22Rv1 (cell line): ENCODE results near the gene CTNNA3.

Experiments
- H3K27ac ChIP-seq: fragments of 450-650 bp; 2 replicates; pipeline ENCODE4 v1.5.1; 2017
- CTCF ChIP-seq: fragments of 450-650 bp; IDR thresholded peaks from 2 replicates; pipeline ENCODE4 v1.5.1; 2017; ENCODE audit warnings: mild to moderate bottlenecking
- ZFX ChIP-seq: fragments of 450-650 bp; IDR thresholded peaks from 2 replicates; pipeline ENCODE4 v1.6.1; 2017; ENCODE audit warnings: antibody characterized with exemption, borderline replicate concordance

Gene CTNNA3

DNA sequence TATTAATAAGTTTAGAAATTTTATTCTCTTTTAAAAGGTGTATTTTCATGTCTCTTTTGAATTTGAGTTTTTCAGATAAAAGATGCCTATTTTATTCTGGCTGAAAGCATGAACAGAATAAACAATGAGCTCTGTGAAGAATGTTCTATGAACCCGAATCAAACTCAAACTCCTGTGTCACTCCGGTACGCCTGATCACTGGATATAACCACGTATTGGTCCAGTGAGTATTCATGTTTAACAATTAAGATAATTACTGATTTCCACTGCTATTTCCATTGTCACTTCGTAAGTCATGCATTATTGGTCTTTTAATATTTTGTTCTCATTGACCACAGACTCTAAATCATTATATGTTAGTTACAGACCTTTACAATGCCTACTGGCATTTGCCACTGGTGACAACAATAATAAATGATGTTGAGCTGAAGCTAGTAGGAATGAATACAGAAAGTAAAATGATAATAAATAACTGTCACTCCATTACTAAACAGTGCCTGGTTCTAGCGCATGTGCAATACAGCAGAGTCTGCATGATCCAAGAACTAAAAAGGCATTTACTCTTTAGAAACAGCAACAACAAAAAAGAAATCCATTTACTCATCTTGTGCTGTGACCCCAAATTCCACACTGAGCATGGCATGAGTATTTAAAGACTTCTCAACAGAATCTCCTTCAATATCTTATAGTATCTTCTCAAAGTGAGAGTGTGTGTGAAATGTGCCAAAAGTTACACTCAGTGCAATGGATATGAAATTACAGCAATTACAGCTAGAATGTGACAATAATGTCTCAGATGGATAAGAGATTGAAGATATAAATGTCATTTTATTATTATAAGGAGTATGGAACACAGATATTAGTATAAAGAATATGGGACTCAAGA is 1597.2 kb downstream of the CTNNA3 start:
- no peak for TF ChIP-seq ZFX
- TF ChIP-seq CTCF = no peak
- H3K27ac ChIP-seq = no peak overlapping the region

DNA sequence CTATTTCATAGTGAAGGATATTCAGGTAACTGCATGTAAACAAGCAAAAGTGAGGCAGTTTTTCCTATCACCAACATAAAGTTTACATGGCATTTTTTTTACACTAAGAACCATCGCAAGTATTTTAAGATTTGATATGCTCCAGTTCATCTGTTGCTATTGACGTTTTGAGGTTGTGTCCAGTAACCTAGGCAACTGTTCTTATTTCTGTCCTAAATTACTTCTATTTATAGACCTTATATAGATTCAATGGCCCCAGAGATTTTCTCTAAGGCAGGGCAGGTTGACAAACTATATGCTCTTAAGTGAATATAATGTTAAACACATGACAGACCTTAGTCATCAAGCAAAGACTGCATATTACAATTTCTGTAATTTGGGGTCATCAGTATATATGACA is 1600.4 kb downstream of the CTNNA3 start:
- H3K27ac ChIP-seq = no peak overlapping the region
- TF ChIP-seq ZFX = no peak
- TF ChIP-seq CTCF = no peak

GRCh38 chr10:66085906-66086305 is 1610.1 kb downstream of the CTNNA3 start:
- H3K27ac ChIP-seq = no peak overlapping the region
- TF ChIP-seq CTCF (no peak), ZFX (no peak)

DNA sequence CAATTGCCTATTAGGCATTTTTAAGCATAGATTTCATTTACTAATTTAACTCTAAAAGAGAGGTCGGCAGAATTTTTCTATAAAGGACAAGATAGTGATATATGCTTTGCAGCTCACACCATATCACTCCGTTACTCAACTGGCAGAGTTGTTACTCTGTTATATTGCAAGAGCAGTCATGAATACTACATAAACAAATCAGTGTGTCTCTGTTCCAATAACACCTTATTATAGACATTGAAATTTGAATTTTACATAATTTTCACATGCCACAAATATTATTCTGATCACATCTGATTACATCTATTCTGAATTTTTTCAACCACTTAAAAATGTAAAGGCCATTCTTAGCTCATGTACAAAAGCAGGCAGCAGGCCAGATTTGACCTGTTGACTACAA is 1624.1 kb downstream of the CTNNA3 start:
- no peak overlapping the region for H3K27ac ChIP-seq
- TF ChIP-seq CTCF = no peak
- no peak for TF ChIP-seq ZFX

- no peak for TF ChIP-seq ZFX
Measured at GRCh38 chr10:66058594-66058993, 1637.4 kb downstream of the CTNNA3 start.

GRCh38 chr10:66049335-66049734 is 1646.7 kb downstream of the CTNNA3 start:
- TF ChIP-seq CTCF (no peak), ZFX (no peak)
- H3K27ac ChIP-seq = no peak overlapping the region

More at GRCh38 chr10:66058594-66058993, 1637.4 kb downstream of the CTNNA3 start:
- no peak overlapping the region for H3K27ac ChIP-seq

DNA sequence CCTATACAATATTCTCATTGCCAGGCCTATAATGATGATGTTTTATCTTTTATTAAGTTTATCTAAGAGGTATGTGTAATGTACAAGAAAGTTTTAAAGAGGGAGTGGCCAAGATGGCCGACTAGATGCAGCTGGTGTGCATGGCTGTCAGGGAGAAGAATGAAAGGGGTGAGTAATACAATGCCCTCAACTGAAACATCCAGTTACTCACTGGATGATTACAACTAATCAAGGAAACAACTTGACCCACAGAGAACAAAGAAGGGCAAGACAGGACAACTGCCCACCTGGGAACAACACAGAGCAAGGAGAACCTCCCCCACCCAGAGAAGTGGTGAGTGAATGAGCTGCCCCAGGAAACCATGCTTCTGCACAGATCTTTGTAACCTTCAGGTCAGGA is 1650.1 kb downstream of the CTNNA3 start:
- TF ChIP-seq CTCF = no peak
- no peak for TF ChIP-seq ZFX
- H3K27ac ChIP-seq = no peak overlapping the region
